ENCODE results near the gene LAMP5.

- TF ChIP-seq CTCF (conservative IDR thresholded peaks at IDR 0.05; ENCODE audit: low read depth in 2 of 2) (no peak), EZH2 (IDR thresholded peaks at IDR 0.05; ENCODE audit: low read depth, unreplicated experiment) (no peak), POLR2AphosphoS5 (IDR thresholded peaks at IDR 0.05; ENCODE audit: low read depth) (no peak), REST (IDR thresholded peaks at IDR 0.05; ENCODE audit: unreplicated experiment) (no peak), EZH2phosphoT487 (IDR thresholded peaks at IDR 0.05; ENCODE audit: unreplicated experiment) (no peak), JUNB (IDR thresholded peaks at IDR 0.05; ENCODE audit: unreplicated experiment) (no peak), ETS1 (IDR thresholded peaks at IDR 0.05) (no peak), CREB1 (CRISPR knock-in tag; IDR thresholded peaks at IDR 0.05; ENCODE audit: low read depth) (no peak), STAT1 (IDR thresholded peaks at IDR 0.05; ENCODE audit: unreplicated experiment) (no peak), ZNF462 (CRISPR knock-in tag; IDR thresholded peaks at IDR 0.05) (no peak), ZNF114 (CRISPR knock-in tag; IDR thresholded peaks at IDR 0.05) (no peak), NANOG (IDR thresholded peaks at IDR 0.05; ENCODE audit: borderline replicate concordance) (no peak)
Observed at GRCh38 chr20:9483131-9483530, 31.3 kb upstream of the LAMP5 start.

All from GM23338 (cell line).